H7 (cell line): ENCODE data around the gene SNRNP200. TPM values are rescaled to one million over a fixed set of nuclear protein-coding genes. Genes with fewer than 3 reads are reported as not detected.
A peak's percentile ranks its signal among the peaks of the same experiment; 100 is the strongest.

Experiments used
- DNase-seq: peaks from one replicate; pipeline ENCODE4 v3.0.0; 2012
- H3K27me3 ChIP-seq: 2 replicates; pipeline ENCODE4 v1.6.0; 2011; ENCODE audit warnings: mild to moderate bottlenecking, low read length; ENCODE audit not compliant: control insufficient read depth, insufficient read depth
- H3K36me3 ChIP-seq: replicated peaks from 2 replicates; pipeline ENCODE4 v1.5.1; 2011; ENCODE audit warnings: low read length; ENCODE audit not compliant: control insufficient read depth, insufficient read depth
- H3K4me3 ChIP-seq: 2 replicates; pipeline ENCODE4 v1.5.1; 2011; ENCODE audit warnings: low read depth, mild to moderate bottlenecking, control low read depth, low read length, moderate library complexity; ENCODE audit not compliant: insufficient read depth
- total RNA-seq: library from RNA; depleted of rRNA; stranded (reverse); fragments of >200 nt; shearing (Covaris generic); gene quantifications from 2 replicates; pipeline ENCODE4 v1.2.3, GENCODE V29; 2014

Gene SNRNP200
- total RNA-seq, 1 experiment from 2014 or later = 60.5 TPM

- Histone ChIP-seq H3K4me3 (no peak overlapping the region), H3K27me3 (no peaks in the 10 kb centered on the region), H3K36me3 (peaks cover 2% of the 10 kb centered on the region; the same call in 1 of the 2 replicates)
- DNase-seq = no peak
Observed at GRCh38 chr2:96333708-96334107, 28.4 kb upstream of the SNRNP200 start.

GRCh38 chr2:96330407-96330806 lies 25.1 kb upstream of the SNRNP200 start:
- peaks cover 4% of the 10 kb centered on the region; the same call in 1 of the 2 replicates for H3K27me3 ChIP-seq
- H3K4me3 ChIP-seq = no peak overlapping the region
- peaks cover 5% of the 10 kb centered on the region for H3K36me3 ChIP-seq
- no peak for DNase-seq

- DNase-seq = no peak
- H3K27me3 ChIP-seq = peaks cover 6% of the 10 kb centered on the region; the same call in 1 of the 2 replicates
- peaks cover 5% of the 10 kb centered on the region for H3K36me3 ChIP-seq
- H3K4me3 ChIP-seq = no peak overlapping the region
Observed at GRCh38 chr2:96329874-96330273, 24.5 kb upstream of the SNRNP200 start.

GRCh38 chr2:96329456-96329855 lies 24.1 kb upstream of the SNRNP200 start:
- Histone ChIP-seq H3K27me3 (peaks cover 9% of the 10 kb centered on the region), H3K36me3 (peaks cover 5% of the 10 kb centered on the region), H3K4me3 (no peak overlapping the region)
- no peak for DNase-seq

GRCh38 chr2:96326990-96327820 lies 21.9 kb upstream of the SNRNP200 start:
- DNase-seq = no peak
- Histone ChIP-seq H3K27me3 (peaks cover 24% of the 10 kb centered on the region), H3K4me3 (no peak overlapping the region), H3K36me3 (peaks cover 5% of the 10 kb centered on the region)

GRCh38 chr2:96326564-96326963 lies 21.2 kb upstream of the SNRNP200 start:
- H3K4me3 ChIP-seq = no peak overlapping the region
- peaks cover 31% of the 10 kb centered on the region for H3K27me3 ChIP-seq
- peaks cover 5% of the 10 kb centered on the region for H3K36me3 ChIP-seq
- DNase-seq = no peak

GRCh38 chr2:96325884-96326255 lies 20.5 kb upstream of the SNRNP200 start:
- peaks cover 38% of the 10 kb centered on the region for H3K27me3 ChIP-seq

GRCh38 chr2:96325041-96325883 lies 19.9 kb upstream of the SNRNP200 start, which contains the start of gene ITPRIPL1:
TSS of gene ITPRIPL1 (plus strand) at chr2:96325317. CDS start at chr2:96325840, 523 bp downstream.
- Histone ChIP-seq H3K4me3 (peak within 1 kb of the TSS; percentile 60), H3K36me3 (peaks cover 5% of the 10 kb centered on the region), H3K27me3 (peaks cover 44% of the 10 kb centered on the region)
- DNase-seq = peak; percentile 88

More at GRCh38 chr2:96325884-96326255, 20.5 kb upstream of the SNRNP200 start:
- DNase-seq = no peak
- H3K36me3 ChIP-seq = peaks cover 5% of the 10 kb centered on the region
- H3K4me3 ChIP-seq = peak overlapping the region; percentile 60

GRCh38 chr2:96324721-96325040 lies 19.3 kb upstream of the SNRNP200 start:
- H3K36me3 ChIP-seq = peaks cover 5% of the 10 kb centered on the region

GRCh38 chr2:96323849-96324248 lies 18.5 kb upstream of the SNRNP200 start:
- DNase-seq = no peak
- Histone ChIP-seq H3K36me3 (peaks cover 5% of the 10 kb centered on the region), H3K4me3 (no peak overlapping the region), H3K27me3 (peaks cover 54% of the 10 kb centered on the region)

More at GRCh38 chr2:96324721-96325040, 19.3 kb upstream of the SNRNP200 start:
- DNase-seq = no peak
- peak overlapping the region; percentile 60 for H3K4me3 ChIP-seq
- peaks cover 48% of the 10 kb centered on the region for H3K27me3 ChIP-seq

- Histone ChIP-seq H3K4me3 (peak overlapping the region; percentile 67), H3K36me3 (no peaks in the 10 kb centered on the region), H3K27me3 (peaks cover 55% of the 10 kb centered on the region)
- peak; percentile 78 for DNase-seq
Observed at GRCh38 chr2:96320728-96321622, 15.6 kb upstream of the SNRNP200 start.

GRCh38 chr2:96320326-96320725 lies 15.0 kb upstream of the SNRNP200 start:
- Histone ChIP-seq H3K4me3 (no peak overlapping the region), H3K27me3 (peaks cover 51% of the 10 kb centered on the region), H3K36me3 (no peaks in the 10 kb centered on the region)
- DNase-seq = no peak

- Histone ChIP-seq H3K4me3 (no peak overlapping the region), H3K27me3 (peaks cover 46% of the 10 kb centered on the region), H3K36me3 (no peaks in the 10 kb centered on the region)
- no peak for DNase-seq
Observed at GRCh38 chr2:96319396-96319795, 14.1 kb upstream of the SNRNP200 start.

- no peak for DNase-seq
- Histone ChIP-seq H3K27me3 (peaks cover 43% of the 10 kb centered on the region), H3K36me3 (no peaks in the 10 kb centered on the region), H3K4me3 (no peak overlapping the region)
Observed at GRCh38 chr2:96318723-96319122, 13.4 kb upstream of the SNRNP200 start.
